ENCODE results near the gene CRYBA2. TPM values are rescaled to one million over a fixed set of nuclear protein-coding genes. Genes with fewer than 3 reads are reported as not detected.

Gene CRYBA2
- total and polyA plus RNA-seq, 12 donors = 0.39 to 26.6 (median 3.9) TPM; not detected in 4

DNA sequence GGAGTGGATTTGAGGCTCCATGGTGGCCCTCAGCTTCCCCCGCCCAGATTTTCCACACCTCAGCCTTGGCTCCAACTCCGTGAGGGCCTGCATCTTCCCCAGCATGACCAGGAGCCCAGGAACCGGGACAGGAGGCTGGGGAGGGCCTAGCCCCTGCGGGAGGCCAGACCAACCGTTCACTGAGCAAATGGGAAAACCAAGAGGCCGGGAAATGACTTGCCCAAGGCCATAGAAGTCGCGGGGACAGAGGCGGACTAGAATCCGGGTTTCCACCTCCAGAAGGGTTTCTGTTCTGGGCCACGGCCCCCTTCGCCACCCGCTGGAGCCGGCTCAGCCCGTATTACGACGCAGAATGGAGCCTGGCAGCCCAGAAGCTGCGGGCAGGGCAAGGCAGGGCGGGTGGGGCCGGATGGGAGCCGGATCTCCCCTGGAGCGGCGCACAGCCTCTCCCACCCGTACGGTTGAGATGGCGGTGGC is 7.9 kb upstream of the CRYBA2 start:
- Histone ChIP-seq H3K27ac (peak overlapping the region in 1 of 5 donors; percentile 71), H3K9me3 (replicated peaks in 1 of 3) (no peaks in the 10 kb centered on the region), H3K4me3 (no peak overlapping the region), H3K36me3 (replicated peaks in 1 of 2) (no peaks in the 10 kb centered on the region), H3K27me3 (peaks cover 43% of the 10 kb centered on the region), H3K4me1 (replicated peaks in 1 of 2) (peaks cover 13 to 20% of the 10 kb centered on the region in 2 donors)
- intact Hi-C loops (cut with DNase I) = no loop called here
- DNase-seq = peak in 1 of 7 donors; percentile 55
- 35 to 74% (median 45%) methylated on average over 8 to 26 of the region's 26 CpGs for WGBS, 4 donors
- no peak for TF ChIP-seq POLR2A (IDR thresholded peaks at IDR 0.05)
- TF ChIP-seq, protein P1, sequence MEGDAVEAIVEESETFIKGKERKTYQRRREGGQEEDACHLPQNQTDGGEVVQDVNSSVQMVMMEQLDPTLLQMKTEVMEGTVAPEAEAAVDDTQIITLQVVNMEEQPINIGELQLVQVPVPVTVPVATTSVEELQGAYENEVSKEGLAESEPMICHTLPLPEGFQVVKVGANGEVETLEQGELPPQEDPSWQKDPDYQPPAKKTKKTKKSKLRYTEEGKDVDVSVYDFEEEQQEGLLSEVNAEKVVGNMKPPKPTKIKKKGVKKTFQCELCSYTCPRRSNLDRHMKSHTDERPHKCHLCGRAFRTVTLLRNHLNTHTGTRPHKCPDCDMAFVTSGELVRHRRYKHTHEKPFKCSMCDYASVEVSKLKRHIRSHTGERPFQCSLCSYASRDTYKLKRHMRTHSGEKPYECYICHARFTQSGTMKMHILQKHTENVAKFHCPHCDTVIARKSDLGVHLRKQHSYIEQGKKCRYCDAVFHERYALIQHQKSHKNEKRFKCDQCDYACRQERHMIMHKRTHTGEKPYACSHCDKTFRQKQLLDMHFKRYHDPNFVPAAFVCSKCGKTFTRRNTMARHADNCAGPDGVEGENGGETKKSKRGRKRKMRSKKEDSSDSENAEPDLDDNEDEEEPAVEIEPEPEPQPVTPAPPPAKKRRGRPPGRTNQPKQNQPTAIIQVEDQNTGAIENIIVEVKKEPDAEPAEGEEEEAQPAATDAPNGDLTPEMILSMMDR (IDR thresholded peaks at IDR 0.05) = no peak

DNA sequence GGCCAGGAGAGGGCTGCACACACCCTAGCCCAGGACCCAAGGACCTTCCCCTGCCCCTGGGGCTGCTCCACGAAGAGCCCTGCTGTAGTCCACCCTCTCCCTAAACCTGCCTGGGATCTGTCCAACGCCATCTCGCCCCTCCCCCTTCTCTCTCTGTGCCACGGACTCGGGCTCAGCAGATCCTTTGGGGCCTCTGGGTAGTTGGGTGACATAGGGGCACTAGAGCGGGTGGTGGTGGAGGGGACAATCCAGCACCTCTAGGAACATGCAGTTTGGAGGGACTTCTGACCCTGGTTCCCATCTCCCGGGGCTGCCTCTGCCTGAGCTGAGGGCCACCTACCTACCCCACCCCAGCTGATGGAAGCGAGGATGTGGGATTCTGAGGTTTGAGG is 7.3 kb upstream of the CRYBA2 start:
- TF ChIP-seq POLR2A (IDR thresholded peaks at IDR 0.05) = no peak
- TF ChIP-seq, protein P1 (IDR thresholded peaks at IDR 0.05) = no peak
- intact Hi-C loops (cut with DNase I) = no loop called here
- Histone ChIP-seq H3K27ac (peak overlapping the region in 1 of 5 donors; percentile 71), H3K4me1 (replicated peaks in 1 of 2) (peaks cover 13 to 20% of the 10 kb centered on the region in 2 donors), H3K9me3 (replicated peaks in 1 of 3) (no peaks in the 10 kb centered on the region), H3K36me3 (replicated peaks in 1 of 2) (no peaks in the 10 kb centered on the region), H3K4me3 (no peak overlapping the region), H3K27me3 (peaks cover 37% of the 10 kb centered on the region)
- peak in 1 of 7 donors; percentile 70 for DNase-seq
- WGBS, 4 donors = 40 to 58% (median 48%) methylated on average over 6 to 8 of the region's 8 CpGs

DNA sequence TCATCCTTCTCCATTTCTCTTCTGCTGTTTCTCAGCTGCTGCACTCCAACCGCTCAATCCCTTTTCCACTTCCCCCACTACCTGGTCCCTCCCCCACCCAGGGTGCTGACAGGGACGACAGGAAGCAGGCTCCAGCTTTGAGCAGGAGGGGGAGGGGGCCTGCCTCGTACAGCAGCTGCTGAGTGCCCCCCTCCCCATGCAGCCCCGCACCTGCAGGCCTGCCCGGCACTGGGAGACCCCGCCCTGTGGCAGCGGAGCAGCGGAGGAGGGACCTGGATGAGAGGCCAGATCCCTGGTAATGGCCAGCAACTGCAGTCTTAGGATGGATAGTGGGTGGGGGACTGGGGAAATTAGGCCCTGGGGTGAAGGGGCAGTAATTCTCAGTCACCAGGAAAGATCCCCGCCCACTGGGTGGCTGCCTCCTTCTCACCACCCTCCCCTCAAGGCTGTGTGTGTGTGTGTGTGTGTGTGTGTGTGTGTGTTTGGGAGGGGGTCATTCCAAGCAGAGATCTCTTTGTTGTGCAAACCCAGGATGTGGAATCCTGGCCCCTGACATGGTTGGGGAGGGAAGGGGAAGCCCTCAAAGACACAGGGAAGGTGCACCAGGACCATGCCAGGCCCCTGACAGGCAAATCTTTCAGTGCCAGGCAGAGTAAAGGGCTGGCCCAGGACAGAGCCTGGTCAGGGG is 6.8 kb upstream of the CRYBA2 start:
- peaks cover 38% of the 10 kb centered on the region for H3K27me3 ChIP-seq
- H3K36me3 ChIP-seq (replicated peaks in 1 of 2) = no peaks in the 10 kb centered on the region
- no peaks in the 10 kb centered on the region for H3K9me3 ChIP-seq (replicated peaks in 1 of 3)
- TF ChIP-seq POLR2A (IDR thresholded peaks at IDR 0.05) = no peak
- TF ChIP-seq, protein P1 (IDR thresholded peaks at IDR 0.05) = no peak
- 32 to 53% (median 47%) methylated on average over 4 to 9 of the region's 9 CpGs for WGBS, 4 donors
- intact Hi-C loops (cut with DNase I) = loop anchor here in 1 of 2 donors (10.0 kb wide), 1 partner anchor 155 kb away; no protein-coding TSS in a partner anchor
- peak in 2 of 7 donors; percentile 36 to 85 for DNase-seq
- H3K4me1 ChIP-seq (replicated peaks in 1 of 2) = peaks cover 13 to 20% of the 10 kb centered on the region in 2 donors
- no peak overlapping the region for H3K4me3 ChIP-seq
- peak overlapping the region in 1 of 5 donors; percentile 71 for H3K27ac ChIP-seq

- H3K4me1 ChIP-seq (replicated peaks in 1 of 2) = peaks cover 13 to 20% of the 10 kb centered on the region in 2 donors
- no peaks in the 10 kb centered on the region for H3K36me3 ChIP-seq (replicated peaks in 1 of 2)
- H3K9me3 ChIP-seq (replicated peaks in 1 of 3) = no peaks in the 10 kb centered on the region
- intact Hi-C loops (cut with DNase I) = loop anchor here in 1 of 2 donors (10.0 kb wide), 1 partner anchor 156 kb away; no protein-coding TSS in a partner anchor
- WGBS, 4 donors = 46 to 61% (median 53%) methylated on average over 8 to 10 of the region's 10 CpGs
- H3K27ac ChIP-seq = peak overlapping the region in 1 of 5 donors; percentile 73
- TF ChIP-seq POLR2A (IDR thresholded peaks at IDR 0.05) = no peak
- TF ChIP-seq, protein P1 (IDR thresholded peaks at IDR 0.05) = no peak
- DNase-seq = peak in 1 of 7 donors; percentile 53
- peaks cover 40% of the 10 kb centered on the region for H3K27me3 ChIP-seq
- H3K4me3 ChIP-seq = no peak overlapping the region
These were observed 6.0 kb upstream of the CRYBA2 start for GRCh38 chr2:218999021-218999880.

All from adrenal gland (tissue), 12 donors.